GM21529 (cell line): Measurements from ENCODE around the gene OTOL1.
A peak's percentile ranks its signal among the peaks of the same experiment; 100 is the strongest.

Experiments used
- ATAC-seq: cut with Tn5 transposase; IDR thresholded peaks from one replicate; pipeline ENCODE4 v1.9.1; 2021; ENCODE audit not compliant: unreplicated experiment

Gene OTOL1

GRCh38 chr3:161540594-161540993, 44.0 kb downstream of the OTOL1 start:
- peak; percentile 77 for ATAC-seq

- no peak for ATAC-seq
Measured at GRCh38 chr3:161545824-161546223, 49.2 kb downstream of the OTOL1 start.

GRCh38 chr3:161548301-161548700, 51.7 kb downstream of the OTOL1 start:
- no peak for ATAC-seq

- no peak for ATAC-seq
Measured at GRCh38 chr3:161549261-161549660, 52.7 kb downstream of the OTOL1 start.

GRCh38 chr3:161550491-161551195, 54.0 kb downstream of the OTOL1 start:
- ATAC-seq = no peak

- ATAC-seq = no peak
Measured at GRCh38 chr3:161551697-161552096, 55.1 kb downstream of the OTOL1 start.

- no peak for ATAC-seq
Measured at GRCh38 chr3:161552984-161553560, 56.5 kb downstream of the OTOL1 start.
